ENCODE data around the gene NCAN.
A peak's percentile ranks its signal among the peaks of the same experiment; 100 is the strongest.
"Not testable (repeated sequence)": the region's sequence is repeated elsewhere in the genome, so short reads cannot be mapped to it uniquely, and the experiment has no call there.

The NCAN gene

DNA sequence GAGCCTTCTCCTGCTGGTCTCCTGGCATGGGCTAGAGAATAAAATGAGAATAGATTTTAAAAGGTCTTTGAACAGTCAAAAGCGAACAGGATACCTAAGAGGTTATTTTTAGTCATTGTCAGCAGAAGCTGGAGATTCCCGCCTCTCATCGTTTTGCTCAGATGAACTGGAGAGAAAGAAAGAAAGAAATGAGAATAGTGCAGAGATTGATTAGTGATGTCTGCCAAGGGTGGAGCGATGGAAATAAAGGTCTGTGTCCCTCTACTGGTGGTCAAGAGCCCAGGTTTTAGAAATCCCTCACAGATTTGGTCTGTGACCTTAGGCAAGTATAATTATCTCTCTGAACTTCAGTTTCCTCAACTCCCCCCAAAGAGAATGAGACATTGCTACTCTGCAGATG is 5.3 kb downstream of the NCAN start:
- peaks cover 9% of the 10 kb centered on the region for H3K27me3 ChIP-seq (ENCODE audit: control insufficient read depth, insufficient read depth, low read length)
- no peaks in the 10 kb centered on the region for H3K4me1 ChIP-seq (ENCODE audit: control insufficient read depth, insufficient read depth, low read length)
- no peaks in the 10 kb centered on the region for H3K36me3 ChIP-seq (ENCODE audit: control insufficient read depth, insufficient read depth, low read length)
- no peak overlapping the region for H3K4me3 ChIP-seq (ENCODE audit: low read length)
- no peak overlapping the region for H3K27ac ChIP-seq (ENCODE audit: low read depth, low read length)
- no peak overlapping the region for H3K9ac ChIP-seq (ENCODE audit: low read length)

DNA sequence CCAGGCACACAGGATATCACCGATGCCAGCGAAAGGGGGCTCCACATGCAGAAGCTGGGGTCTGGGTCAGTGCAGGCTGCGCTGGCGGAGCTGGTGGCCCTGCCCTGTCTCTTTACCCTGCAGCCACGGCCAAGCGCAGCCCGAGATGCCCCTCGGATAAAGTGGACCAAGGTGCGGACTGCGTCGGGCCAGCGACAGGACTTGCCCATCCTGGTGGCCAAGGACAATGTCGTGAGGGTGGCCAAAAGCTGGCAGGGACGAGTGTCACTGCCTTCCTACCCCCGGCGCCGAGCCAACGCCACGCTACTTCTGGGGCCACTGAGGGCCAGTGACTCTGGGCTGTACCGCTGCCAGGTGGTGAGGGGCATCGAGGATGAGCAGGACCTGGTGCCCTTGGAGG is 7.2 kb downstream of the NCAN start:
- Histone ChIP-seq H3K9ac (ENCODE audit: low read length) (no peak overlapping the region), H3K4me1 (ENCODE audit: control insufficient read depth, insufficient read depth, low read length) (no peaks in the 10 kb centered on the region), H3K27me3 (ENCODE audit: control insufficient read depth, insufficient read depth, low read length) (no peaks in the 10 kb centered on the region), H3K4me3 (ENCODE audit: low read length) (no peak overlapping the region), H3K36me3 (ENCODE audit: control insufficient read depth, insufficient read depth, low read length) (no peaks in the 10 kb centered on the region), H3K27ac (ENCODE audit: low read depth, low read length) (no peak overlapping the region)

DNA sequence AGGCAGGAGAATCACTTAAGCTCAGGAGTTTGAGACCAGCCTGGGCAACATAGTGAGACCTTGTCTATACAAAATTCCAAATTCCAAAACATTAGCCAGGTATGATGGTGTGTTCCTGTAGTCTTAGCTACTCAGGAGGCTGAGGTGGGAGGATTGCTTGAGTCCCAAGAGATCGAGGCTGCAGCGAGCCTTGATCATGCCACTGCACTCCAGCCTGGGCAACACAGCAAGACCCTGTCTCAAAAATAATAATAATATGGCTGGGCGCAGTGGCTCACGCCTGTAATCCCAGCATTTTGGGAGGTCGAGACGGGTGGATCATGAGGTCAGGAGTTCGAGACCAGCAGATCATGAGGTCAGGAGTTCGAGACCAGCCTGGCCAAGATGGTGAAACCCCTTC is 9.2 kb downstream of the NCAN start:
- H3K27ac ChIP-seq (ENCODE audit: low read depth, low read length); H3K36me3 ChIP-seq (ENCODE audit: control insufficient read depth, insufficient read depth, low read length); H3K27me3 ChIP-seq (ENCODE audit: control insufficient read depth, insufficient read depth, low read length); H3K4me1 ChIP-seq (ENCODE audit: control insufficient read depth, insufficient read depth, low read length); H3K4me3 ChIP-seq (ENCODE audit: low read length); H3K9ac ChIP-seq (ENCODE audit: low read length): not testable (repeated sequence)

DNA sequence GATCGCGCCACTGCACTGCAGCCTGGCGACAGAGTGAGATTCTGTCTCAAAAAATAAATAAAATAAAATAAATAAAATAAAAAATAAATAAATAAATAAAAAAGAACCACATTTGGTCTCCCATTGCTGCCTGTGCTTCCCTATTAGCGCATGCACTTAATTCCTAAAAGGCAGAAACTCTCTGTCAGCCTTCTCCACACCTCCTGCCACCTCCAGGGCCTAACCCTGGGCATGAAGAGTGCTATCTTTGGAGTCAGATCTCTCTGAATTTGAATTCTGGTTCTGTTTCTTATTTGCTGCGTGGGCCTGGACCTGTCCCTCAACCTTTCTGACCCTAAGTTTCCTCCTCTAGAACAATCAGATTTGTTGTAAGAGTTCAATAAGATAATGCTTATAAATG is 11.3 kb downstream of the NCAN start:
- Histone ChIP-seq H3K4me3 (ENCODE audit: low read length) (no peak overlapping the region), H3K27ac (ENCODE audit: low read depth, low read length) (no peak overlapping the region), H3K27me3 (ENCODE audit: control insufficient read depth, insufficient read depth, low read length) (peaks cover 12% of the 10 kb centered on the region), H3K36me3 (ENCODE audit: control insufficient read depth, insufficient read depth, low read length) (no peaks in the 10 kb centered on the region), H3K9ac (ENCODE audit: low read length) (no peak overlapping the region), H3K4me1 (ENCODE audit: control insufficient read depth, insufficient read depth, low read length) (no peaks in the 10 kb centered on the region)

DNA sequence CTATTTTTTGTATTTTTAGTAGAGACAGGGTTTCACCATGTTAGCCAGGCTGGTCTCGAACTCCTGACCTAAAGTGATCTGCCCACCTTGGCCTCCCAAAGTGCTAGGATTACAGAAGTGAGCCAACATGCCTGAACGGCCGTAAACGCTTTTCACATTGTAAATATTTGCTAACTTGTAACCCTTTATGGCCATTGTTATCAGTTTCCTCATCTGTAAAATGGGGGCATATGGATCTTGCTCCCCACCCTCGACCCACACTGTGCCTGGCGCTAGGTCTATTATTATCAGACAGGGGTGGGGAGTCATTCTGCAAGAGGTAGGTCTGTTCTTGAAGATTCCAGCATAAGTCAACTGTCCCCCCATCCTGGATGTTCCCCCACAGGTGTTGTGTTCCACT is 11.9 kb downstream of the NCAN start:
- Histone ChIP-seq H3K27ac (ENCODE audit: low read depth, low read length) (no peak overlapping the region), H3K9ac (ENCODE audit: low read length) (no peak overlapping the region), H3K4me3 (ENCODE audit: low read length) (no peak overlapping the region), H3K36me3 (ENCODE audit: control insufficient read depth, insufficient read depth, low read length) (no peaks in the 10 kb centered on the region), H3K27me3 (ENCODE audit: control insufficient read depth, insufficient read depth, low read length) (peaks cover 12% of the 10 kb centered on the region), H3K4me1 (ENCODE audit: control insufficient read depth, insufficient read depth, low read length) (no peaks in the 10 kb centered on the region)

DNA sequence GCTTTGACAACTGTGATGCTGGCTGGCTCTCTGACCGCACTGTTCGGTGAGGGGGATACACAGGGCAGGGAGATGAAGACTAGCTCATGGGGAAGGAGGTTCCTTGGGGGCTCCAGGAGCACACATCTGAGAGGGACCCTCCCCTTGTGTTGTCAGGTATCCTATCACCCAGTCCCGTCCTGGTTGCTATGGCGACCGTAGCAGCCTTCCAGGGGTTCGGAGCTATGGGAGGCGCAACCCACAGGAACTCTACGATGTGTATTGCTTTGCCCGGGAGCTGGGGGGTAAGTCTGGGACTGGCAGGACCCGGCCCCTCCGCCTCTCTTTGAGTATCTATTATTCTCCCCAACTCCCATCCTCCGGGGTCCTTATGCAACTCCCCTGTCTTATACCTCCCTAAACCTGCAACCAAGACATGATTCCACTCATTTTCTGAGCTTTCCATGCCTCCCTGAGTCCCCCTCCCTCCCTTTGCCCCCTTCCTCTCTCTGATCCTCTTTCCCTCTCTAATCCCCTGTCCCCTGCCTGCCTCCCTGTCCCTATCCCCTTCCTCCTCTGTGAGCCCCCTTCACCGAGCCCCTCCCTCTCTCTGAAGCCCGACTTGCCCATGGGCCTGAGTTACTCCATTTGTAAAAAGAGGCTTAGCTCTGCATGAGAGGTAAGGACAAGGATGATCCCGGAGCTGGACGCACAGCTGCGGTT is 12.5 kb downstream of the NCAN start:
- H3K4me1 ChIP-seq (ENCODE audit: control insufficient read depth, insufficient read depth, low read length) = no peaks in the 10 kb centered on the region
- no peaks in the 10 kb centered on the region for H3K36me3 ChIP-seq (ENCODE audit: control insufficient read depth, insufficient read depth, low read length)
- no peak overlapping the region for H3K9ac ChIP-seq (ENCODE audit: low read length)
- H3K4me3 ChIP-seq (ENCODE audit: low read length) = peak overlapping the region; percentile 65
- no peak overlapping the region for H3K27ac ChIP-seq (ENCODE audit: low read depth, low read length)
- peaks cover 12% of the 10 kb centered on the region for H3K27me3 ChIP-seq (ENCODE audit: control insufficient read depth, insufficient read depth, low read length)

DNA sequence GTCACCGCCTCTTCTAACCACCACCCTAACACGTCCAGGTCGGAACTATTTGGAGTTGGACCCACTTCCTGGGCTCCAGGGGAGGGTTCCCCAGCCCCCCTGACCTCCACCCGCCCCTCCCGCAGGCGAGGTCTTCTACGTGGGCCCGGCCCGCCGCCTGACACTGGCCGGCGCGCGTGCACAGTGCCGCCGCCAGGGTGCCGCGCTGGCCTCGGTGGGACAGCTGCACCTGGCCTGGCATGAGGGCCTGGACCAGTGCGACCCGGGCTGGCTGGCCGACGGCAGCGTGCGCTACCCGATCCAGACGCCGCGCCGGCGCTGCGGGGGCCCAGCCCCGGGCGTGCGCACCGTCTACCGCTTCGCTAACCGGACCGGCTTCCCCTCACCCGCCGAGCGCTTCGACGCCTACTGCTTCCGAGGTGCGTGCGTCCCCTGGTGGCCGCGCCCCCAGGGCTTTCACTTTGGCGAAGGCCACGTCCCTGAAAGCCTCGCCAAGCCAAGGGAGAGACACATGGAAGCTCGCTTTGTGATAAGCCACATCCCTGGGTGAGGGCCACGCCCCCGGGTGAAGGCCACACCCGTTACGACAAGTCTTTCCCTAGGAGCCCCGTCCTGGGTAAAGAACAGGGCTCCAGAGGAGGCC is 13.2 kb downstream of the NCAN start:
- Histone ChIP-seq H3K4me3 (ENCODE audit: low read length) (peak overlapping the region; percentile 65), H3K36me3 (ENCODE audit: control insufficient read depth, insufficient read depth, low read length) (no peaks in the 10 kb centered on the region), H3K27ac (ENCODE audit: low read depth, low read length) (no peak overlapping the region), H3K9ac (ENCODE audit: low read length) (no peak overlapping the region), H3K27me3 (ENCODE audit: control insufficient read depth, insufficient read depth, low read length) (peaks cover 12% of the 10 kb centered on the region), H3K4me1 (ENCODE audit: control insufficient read depth, insufficient read depth, low read length) (no peaks in the 10 kb centered on the region)

DNA sequence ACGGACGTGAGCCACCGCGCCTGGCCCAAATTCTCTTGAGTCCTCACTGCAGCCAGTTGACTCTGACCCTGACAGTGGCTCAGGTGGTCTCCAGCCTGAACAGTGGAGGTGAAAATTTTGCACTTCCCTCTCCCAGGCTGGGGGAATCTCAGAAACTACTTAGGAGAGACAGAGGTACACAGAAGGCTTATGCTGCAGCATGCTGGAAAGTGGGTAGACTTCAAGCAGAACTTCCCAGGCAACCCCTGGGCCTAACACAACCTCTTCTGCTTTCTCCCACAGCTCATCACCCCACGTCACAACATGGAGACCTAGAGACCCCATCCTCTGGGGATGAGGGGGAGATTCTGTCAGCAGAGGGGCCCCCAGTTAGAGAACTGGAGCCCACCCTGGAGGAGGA is 14.4 kb downstream of the NCAN start:
- no peak overlapping the region for H3K4me3 ChIP-seq (ENCODE audit: low read length)
- no peak overlapping the region for H3K9ac ChIP-seq (ENCODE audit: low read length)
- peaks cover 12% of the 10 kb centered on the region for H3K27me3 ChIP-seq (ENCODE audit: control insufficient read depth, insufficient read depth, low read length)
- H3K4me1 ChIP-seq (ENCODE audit: control insufficient read depth, insufficient read depth, low read length) = no peaks in the 10 kb centered on the region
- no peak overlapping the region for H3K27ac ChIP-seq (ENCODE audit: low read depth, low read length)
- no peaks in the 10 kb centered on the region for H3K36me3 ChIP-seq (ENCODE audit: control insufficient read depth, insufficient read depth, low read length)

DNA sequence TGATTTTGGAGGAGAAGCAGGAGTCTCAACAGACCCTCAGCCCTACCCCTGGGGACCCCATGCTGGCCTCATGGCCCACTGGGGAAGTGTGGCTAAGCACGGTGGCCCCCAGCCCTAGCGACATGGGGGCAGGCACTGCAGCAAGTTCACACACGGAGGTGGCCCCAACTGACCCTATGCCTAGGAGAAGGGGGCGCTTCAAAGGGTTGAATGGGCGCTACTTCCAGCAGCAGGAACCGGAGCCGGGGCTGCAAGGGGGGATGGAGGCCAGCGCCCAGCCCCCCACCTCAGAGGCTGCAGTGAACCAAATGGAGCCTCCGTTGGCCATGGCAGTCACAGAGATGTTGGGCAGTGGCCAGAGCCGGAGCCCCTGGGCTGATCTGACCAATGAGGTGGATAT is 14.9 kb downstream of the NCAN start:
- H3K9ac ChIP-seq (ENCODE audit: low read length) = no peak overlapping the region
- peaks cover 12% of the 10 kb centered on the region for H3K27me3 ChIP-seq (ENCODE audit: control insufficient read depth, insufficient read depth, low read length)

DNA sequence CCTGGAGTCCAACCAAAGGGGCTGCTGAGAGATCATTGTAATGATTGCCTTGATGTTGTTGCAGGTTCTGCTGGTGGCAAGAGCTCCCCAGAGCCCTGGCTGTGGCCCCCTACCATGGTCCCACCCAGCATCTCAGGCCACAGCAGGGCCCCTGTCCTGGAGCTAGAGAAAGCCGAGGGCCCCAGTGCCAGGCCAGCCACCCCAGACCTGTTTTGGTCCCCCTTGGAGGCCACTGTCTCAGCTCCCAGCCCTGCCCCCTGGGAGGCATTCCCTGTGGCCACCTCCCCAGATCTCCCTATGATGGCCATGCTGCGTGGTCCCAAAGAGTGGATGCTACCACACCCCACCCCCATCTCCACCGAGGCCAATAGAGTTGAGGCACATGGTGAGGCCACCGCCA is 15.5 kb downstream of the NCAN start:
- Histone ChIP-seq H3K36me3 (ENCODE audit: control insufficient read depth, insufficient read depth, low read length) (no peaks in the 10 kb centered on the region), H3K27ac (ENCODE audit: low read depth, low read length) (no peak overlapping the region), H3K4me3 (ENCODE audit: low read length) (no peak overlapping the region), H3K4me1 (ENCODE audit: control insufficient read depth, insufficient read depth, low read length) (no peaks in the 10 kb centered on the region), H3K27me3 (ENCODE audit: control insufficient read depth, insufficient read depth, low read length) (peaks cover 12% of the 10 kb centered on the region), H3K9ac (ENCODE audit: low read length) (no peak overlapping the region)

More for the DNA sequence above, 14.9 kb downstream of the NCAN start:
- H3K4me1 ChIP-seq (ENCODE audit: control insufficient read depth, insufficient read depth, low read length) = no peaks in the 10 kb centered on the region
- no peaks in the 10 kb centered on the region for H3K36me3 ChIP-seq (ENCODE audit: control insufficient read depth, insufficient read depth, low read length)
- H3K27ac ChIP-seq (ENCODE audit: low read depth, low read length) = no peak overlapping the region
- H3K4me3 ChIP-seq (ENCODE audit: low read length) = no peak overlapping the region

DNA sequence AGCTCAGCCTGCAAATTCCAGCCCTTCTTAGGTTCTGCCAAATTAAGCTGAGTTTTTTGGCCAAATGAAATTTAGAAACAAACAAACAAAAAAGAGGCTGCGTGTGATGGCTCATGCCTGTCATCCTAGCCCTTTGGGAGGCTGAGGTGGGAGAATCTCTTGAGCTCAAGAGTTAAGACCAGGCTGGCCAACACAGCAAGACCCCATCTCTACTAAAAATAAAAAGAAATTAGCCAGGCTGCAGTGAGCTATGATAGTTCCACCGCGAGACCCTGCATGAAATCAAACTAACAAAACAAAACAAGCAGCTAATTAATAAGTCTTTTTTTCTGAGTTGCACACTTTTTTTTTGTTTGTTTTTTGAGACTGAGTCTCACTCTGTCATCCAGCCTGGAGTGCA is 17.9 kb downstream of the NCAN start:
- H3K36me3 ChIP-seq (ENCODE audit: control insufficient read depth, insufficient read depth, low read length) = no peaks in the 10 kb centered on the region
- H3K27me3 ChIP-seq (ENCODE audit: control insufficient read depth, insufficient read depth, low read length) = peaks cover 9% of the 10 kb centered on the region
- H3K4me3 ChIP-seq (ENCODE audit: low read length) = no peak overlapping the region
- H3K27ac ChIP-seq (ENCODE audit: low read depth, low read length) = no peak overlapping the region
- H3K9ac ChIP-seq (ENCODE audit: low read length) = no peak overlapping the region
- no peaks in the 10 kb centered on the region for H3K4me1 ChIP-seq (ENCODE audit: control insufficient read depth, insufficient read depth, low read length)

DNA sequence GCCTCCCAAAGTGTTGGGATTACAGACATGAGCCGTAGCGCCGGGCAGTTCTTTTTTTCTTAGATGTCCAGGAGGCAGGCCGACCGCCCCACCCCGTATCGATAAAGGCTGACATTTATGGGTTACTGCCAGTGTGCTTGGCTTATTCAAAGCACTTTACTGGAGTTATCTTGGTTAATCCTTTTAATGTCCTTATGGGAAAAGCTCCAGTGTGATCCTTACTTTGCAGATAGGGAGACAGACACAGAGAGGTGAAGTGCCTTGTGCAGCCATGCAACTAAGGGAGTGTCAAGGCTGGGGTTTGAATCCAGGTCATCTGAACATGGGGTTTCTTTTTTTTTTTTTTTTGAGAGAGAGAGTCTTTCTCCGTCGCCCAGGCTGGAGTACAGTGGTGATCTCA is 19.2 kb downstream of the NCAN start:
- Histone ChIP-seq H3K9ac (ENCODE audit: low read length) (no peak overlapping the region), H3K27me3 (ENCODE audit: control insufficient read depth, insufficient read depth, low read length) (peaks cover 9% of the 10 kb centered on the region), H3K36me3 (ENCODE audit: control insufficient read depth, insufficient read depth, low read length) (no peaks in the 10 kb centered on the region), H3K4me1 (ENCODE audit: control insufficient read depth, insufficient read depth, low read length) (no peaks in the 10 kb centered on the region), H3K4me3 (ENCODE audit: low read length) (no peak overlapping the region), H3K27ac (ENCODE audit: low read depth, low read length) (no peak overlapping the region)

DNA sequence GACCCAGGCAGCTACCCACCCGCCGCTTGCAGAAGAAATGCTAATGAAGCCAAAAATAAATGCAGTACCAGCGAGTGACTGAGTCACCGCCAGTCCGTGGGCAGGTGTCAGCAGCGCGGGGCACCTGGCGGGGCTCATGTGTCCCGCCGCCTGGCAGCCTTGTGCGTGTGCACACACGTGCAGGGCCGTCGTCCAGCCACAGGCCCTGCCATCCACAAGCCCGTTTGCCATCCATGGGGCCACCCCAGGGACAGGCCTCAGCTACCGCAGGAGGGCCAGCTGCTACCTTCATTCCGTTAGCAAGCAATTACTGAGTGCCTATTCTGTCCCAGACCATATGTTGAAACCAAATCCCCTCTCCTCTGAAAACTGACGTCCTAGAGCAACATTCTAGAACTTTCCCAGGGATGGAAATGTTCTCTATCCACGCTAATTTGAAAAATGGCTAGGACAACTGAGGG is 20.5 kb downstream of the NCAN start:
- Histone ChIP-seq H3K4me3 (ENCODE audit: low read length) (no peak overlapping the region), H3K9ac (ENCODE audit: low read length) (no peak overlapping the region), H3K4me1 (ENCODE audit: control insufficient read depth, insufficient read depth, low read length) (no peaks in the 10 kb centered on the region), H3K27ac (ENCODE audit: low read depth, low read length) (no peak overlapping the region), H3K36me3 (ENCODE audit: control insufficient read depth, insufficient read depth, low read length) (no peaks in the 10 kb centered on the region), H3K27me3 (ENCODE audit: control insufficient read depth, insufficient read depth, low read length) (no peaks in the 10 kb centered on the region)
